T-helper 2 cell treated with Interferon-gamma antibody and Interleukin-4, amounts not matched to agents 100 ng/mL and 5 ng/mL, for 36 hours (primary cell): ENCODE data around the gene NT5DC1. TPM values are rescaled to one million over a fixed set of nuclear protein-coding genes. Genes with fewer than 3 reads are reported as not detected.

Experiments used
- intact Hi-C: fragments of 100-400 bp; cut with micrococcal nuclease; formaldehyde crosslinking; loops from one replicate; pipeline ENCODE4 v1.15.1; 2023
- total RNA-seq: library from RNA; stranded (reverse); gene quantifications from 2 replicates; pipeline ENCODE4 v1.2.3, GENCODE V29; 2022

The NT5DC1 gene
- total RNA-seq, 1 donor from 2014 or later = 47.9 TPM

DNA sequence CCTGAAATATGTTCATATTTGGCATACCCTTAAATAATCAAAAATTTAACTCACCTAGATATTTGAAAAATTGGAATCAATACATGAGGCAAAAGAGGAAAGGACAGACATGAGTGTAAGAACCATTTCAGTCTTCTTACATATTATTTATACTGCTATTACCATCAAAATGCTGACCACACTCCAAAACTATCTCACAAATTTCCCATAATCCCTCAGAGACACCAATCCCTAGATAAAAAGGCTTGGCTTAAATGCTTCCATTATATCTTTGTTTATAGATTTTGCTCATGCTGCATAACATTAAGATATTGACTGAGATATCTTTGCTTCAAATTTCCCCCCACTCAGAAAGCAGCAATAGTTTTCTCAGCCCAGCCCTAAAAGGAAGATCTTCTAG, 11.7 kb upstream of the NT5DC1 start:
- intact Hi-C loops = no loop called here

DNA sequence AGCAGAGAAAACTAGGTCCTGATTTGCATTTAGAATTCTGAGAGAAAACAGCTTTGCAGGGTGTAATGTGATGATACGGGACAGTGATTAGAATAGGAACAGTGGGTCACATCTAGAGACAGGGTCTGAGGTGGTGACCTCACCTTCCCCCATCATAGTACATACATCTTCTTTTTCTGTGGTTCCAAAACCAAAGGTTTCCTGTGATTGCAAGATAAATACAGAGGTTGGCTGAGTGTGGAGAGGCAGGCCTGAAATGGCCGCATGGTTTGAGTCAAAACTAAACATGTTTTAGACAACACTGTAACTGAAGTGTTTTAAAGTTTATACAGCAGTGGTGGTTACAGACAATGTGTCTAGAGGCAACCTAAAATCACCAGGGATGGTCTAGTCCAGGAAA, 10.4 kb upstream of the NT5DC1 start:
- intact Hi-C loops = loop anchor here (1.0 kb wide), 1 partner anchor 11 kb away; no protein-coding TSS in a partner anchor

GRCh38 chr6:116094041-116094440, 6.6 kb upstream of the NT5DC1 start:
- intact Hi-C loops = no loop called here

GRCh38 chr6:116096048-116096759, 4.4 kb upstream of the NT5DC1 start:
- intact Hi-C loops = loop anchor here (5.0 kb wide), 1 partner anchor 1349 kb away; no protein-coding TSS in a partner anchor

- intact Hi-C loops = loop anchor here (1.0 to 5.0 kb wide), 2 partner anchors 87 to 1350 kb away; no protein-coding TSS in a partner anchor
These were observed 3.5 kb upstream of the NT5DC1 start for GRCh38 chr6:116096979-116097816.

DNA sequence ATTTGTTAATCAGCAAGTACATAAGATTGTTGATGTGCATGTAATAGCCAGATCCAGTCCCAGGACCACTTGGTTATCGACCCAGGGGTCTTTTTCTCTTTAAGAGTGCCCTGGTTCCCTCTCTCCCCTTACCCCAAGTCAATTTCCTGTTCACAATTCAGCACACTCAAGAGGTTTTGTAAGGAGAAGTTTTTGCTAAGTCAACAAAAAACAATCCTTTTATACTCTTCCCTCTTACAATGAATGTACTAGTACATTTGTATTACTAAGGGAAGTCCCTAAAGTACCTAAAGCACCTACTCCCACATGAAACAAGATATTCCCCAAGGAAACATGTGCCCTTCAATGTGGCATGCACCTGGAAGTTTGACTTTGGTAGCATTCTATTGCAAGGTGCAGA, 1.6 kb upstream of the NT5DC1 start:
- intact Hi-C loops = loop anchor here (5.0 kb wide), 1 partner anchor 1352 kb away; no protein-coding TSS in a partner anchor

- intact Hi-C loops = loop anchor here (1.0 to 10.0 kb wide), 8 partner anchors 11 to 1573 kb away; partner anchors contain the start of genes GOPC, KPNA5, NUS1 and RWDD1
These were observed 657 bp downstream of the NT5DC1 start for GRCh38 chr6:116101302-116101718.

DNA sequence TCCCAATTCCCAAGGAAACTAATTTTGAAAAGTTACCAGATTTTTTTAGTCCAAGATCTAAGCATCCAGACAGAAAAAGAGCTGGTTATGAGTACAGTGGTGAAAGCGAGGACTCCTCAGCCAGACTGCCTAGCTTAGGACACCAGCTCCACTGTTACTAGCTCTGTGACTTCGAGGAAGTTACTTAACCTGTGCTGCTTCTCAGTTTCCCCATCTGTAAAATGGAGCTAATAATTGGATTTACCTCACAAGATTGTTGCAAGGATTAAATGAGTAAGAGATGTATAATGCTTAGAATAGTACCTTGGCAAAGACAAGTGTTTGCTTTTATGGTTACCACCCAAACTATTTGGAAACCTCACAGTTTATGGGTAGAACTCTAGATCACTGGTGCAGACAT, 1.1 kb downstream of the NT5DC1 start:
- intact Hi-C loops = loop anchor here (1.0 to 10.0 kb wide), 8 partner anchors 11 to 1573 kb away; partner anchors contain the start of genes GOPC, KPNA5, NUS1 and RWDD1

DNA sequence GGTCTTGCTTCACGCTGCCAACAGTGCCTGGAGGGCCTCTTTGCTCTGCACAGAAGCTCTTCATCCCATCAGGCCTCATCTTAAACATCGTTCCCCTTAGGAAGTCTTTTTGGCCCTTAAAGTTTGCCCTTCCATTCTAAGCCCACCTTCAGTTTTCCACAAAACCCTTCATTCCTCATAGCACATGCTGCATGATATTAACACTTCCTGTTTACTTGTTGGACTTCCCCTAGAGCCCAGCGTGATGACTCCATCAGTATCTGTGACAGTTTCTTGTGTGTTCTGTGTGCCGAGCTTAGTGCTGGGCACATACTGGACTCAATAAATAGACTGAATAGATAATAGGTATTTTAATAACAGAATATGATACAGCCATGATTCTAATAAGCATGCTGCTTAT, 2.2 kb downstream of the NT5DC1 start:
- intact Hi-C loops = loop anchor here (5.0 to 10.0 kb wide), 3 partner anchors 564 to 1572 kb away; partner anchors contain the start of genes GOPC, NUS1 and ZUP1

GRCh38 chr6:116104636-116105035, 4.0 kb downstream of the NT5DC1 start:
- intact Hi-C loops = loop anchor here (5.0 to 10.0 kb wide), 3 partner anchors 563 to 1570 kb away; partner anchors contain the start of genes GOPC, NUS1 and ZUP1

GRCh38 chr6:116105247-116105646, 4.6 kb downstream of the NT5DC1 start:
- intact Hi-C loops = loop anchor here (10.0 kb wide), 2 partner anchors 1500 to 1570 kb away; partner anchors contain the start of genes GOPC and NUS1

DNA sequence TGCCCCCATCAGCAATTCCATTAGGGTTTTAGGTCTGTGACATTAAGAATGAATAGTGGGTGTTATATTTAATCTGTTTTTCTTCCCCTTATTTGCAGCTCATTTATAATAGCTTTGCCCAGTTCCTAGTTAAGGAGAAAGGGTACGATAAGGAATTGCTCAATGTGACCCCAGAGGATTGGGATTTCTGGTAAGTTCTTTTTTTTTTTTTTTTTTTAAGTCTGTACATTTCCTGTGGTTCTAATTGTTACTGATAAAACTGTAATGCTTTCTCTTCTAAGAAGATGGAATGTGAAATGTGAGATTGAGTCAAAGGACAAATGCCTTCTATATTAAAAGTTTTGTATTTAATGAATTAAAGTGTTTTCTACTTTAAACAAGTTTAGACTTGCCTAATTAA, 5.5 kb downstream of the NT5DC1 start:
- intact Hi-C loops = loop anchor here (10.0 kb wide), 2 partner anchors 1499 to 1569 kb away; partner anchors contain the start of genes GOPC and NUS1

DNA sequence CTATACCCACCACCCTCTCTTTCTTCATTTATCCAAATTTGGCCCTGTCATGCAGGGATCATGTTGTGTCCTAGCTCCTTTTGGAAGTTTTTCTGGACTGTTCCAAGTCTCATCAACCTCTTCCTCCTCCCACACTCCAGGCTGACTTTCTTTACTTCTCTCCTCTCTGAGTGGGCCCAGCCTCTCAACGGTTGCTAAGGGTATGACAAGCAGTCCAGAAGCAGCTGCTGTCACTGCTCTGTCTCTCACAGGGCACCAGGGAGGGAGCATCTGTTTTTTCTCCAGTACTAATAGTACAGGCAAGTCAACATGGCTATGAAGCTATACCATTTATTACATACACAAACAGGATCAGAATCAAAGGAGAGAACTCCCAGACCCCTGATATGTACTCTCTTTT, 8.2 kb downstream of the NT5DC1 start:
- intact Hi-C loops = loop anchor here (10.0 kb wide), 2 partner anchors 1496 to 1566 kb away; partner anchors contain the start of genes GOPC and NUS1

DNA sequence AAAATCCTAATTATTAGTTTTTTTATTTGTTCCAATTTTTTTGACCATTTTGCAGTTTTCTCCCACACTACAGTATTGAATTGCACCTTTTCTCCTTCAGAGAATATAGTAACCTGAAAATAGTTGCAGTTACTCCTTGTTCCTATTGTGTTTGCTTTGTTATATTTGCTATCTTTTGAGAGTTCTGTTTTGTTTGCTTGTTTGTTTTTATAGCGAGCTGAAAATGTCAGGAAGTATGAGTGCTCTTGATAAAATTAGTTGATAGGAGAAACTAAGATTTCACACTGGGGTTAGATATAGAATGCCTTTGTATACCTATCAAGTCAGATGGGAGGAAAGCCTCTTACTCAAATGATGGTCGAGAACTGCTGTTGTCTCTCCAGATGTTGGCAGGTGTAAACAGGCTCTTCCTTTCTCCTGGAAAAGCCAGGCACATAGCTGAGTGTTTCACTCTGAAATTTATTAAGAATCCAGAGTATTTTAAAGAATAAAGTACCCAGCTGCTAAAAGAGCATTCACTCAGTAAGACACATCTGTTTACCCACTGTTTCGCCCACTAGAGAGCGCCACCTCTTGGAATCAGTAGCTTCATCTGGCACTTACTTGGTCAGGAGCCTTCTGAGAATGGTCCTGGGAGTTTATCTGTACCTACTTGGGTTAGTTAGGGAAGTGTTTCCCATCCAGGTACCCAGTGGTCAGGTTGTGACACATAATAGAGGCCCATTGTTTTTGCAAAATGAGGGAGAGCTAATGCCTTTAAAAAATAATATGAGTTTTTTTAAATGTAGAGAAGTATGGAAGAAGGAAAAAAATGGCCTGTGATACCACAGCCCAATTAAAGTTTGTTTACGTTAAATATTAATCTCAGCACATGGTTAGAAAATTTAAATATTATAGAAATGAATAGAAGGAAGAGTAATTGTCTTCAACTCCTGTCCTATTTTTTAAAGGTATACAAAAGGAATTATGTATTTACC, 11.2 kb downstream of the NT5DC1 start:
- intact Hi-C loops = no loop called here

DNA sequence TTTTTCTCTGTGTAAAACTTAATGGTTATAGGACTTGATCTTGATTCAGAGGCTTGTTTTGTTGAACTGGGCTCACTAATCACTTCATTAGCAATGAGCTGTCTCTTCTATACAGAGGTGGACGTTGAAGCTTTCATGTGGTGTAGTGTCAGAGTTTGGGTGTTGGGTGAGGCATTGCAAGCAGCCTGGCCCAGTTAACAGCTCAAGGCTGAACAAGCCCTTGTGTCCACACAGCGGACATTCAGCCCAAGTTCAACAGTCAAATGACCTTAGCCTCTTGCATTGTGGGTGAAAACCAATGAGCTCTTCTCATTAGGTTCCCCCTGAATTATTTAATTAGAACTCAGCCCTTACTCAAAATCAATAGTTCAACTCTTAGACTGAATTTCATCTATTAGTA, 12.7 kb downstream of the NT5DC1 start:
- intact Hi-C loops = no loop called here

- intact Hi-C loops = no loop called here
These were observed 15.1 kb downstream of the NT5DC1 start for GRCh38 chr6:116115781-116116180.

DNA sequence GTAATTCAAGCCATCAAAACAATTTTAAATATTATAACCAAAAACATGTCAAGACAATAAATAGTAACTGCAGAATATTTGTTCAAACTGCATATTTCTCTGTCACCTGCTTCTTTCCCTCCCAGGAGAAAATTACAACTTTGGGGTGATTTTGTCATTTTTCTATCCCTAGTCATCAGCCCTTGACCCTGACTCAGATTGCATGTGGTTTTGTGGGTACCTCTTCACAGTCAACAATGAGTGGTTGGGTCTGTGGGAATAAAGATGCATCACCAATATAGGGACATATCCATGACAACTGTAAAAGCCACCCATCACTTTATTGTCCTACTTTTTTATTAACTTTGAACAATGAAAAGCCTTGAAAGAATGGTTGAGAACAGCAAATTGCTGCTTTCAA, 18.0 kb downstream of the NT5DC1 start:
- intact Hi-C loops = no loop called here

DNA sequence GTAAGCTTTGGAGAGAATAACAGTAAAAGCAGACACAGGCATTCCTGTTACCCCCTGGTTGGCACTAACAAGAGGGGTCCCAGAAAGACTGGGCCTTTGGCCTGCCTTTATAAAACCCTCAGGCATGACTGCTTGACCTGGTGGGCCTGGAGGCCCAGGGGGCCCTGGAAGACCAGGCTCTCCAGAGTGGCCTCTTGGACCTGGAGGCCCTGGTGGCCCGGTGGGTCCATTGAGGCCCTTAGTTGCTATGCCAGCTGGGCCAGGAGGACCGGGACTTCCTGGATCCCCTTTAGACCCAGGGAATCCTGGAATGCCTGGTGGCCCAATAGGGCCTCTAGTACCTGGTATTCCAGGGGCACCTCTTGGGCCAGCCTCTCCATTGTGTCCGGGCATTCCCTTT, 19.8 kb downstream of the NT5DC1 start:
- intact Hi-C loops = no loop called here

DNA sequence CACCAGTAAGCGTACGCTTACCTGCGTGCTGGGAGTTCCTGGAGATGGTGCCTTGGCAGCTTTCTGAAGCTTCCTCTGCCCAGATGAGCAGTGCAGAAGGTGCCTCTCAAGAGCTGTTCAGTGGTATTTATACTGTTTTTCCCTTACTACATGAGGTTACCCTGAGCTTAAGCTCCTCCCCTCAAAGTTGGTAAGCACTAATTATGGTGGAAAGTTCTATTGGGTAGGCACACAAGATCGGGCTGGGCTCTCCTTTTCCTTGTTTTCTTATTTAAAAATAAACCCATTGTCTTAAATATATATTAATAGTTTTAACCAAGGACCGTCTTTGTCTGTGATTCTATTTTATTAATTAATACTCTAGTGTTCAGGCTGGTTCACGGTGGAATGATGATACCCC, 25.4 kb downstream of the NT5DC1 start, which contains the start of gene COL10A1:
Gene COL10A1 (minus strand): TSS at position 101 of the 400 bp plus-strand sequence. CDS start 640 bp downstream, outside the sequence.
- intact Hi-C loops = no loop called here
